Measurements from ENCODE around the gene HSF2BP. TPM values are rescaled to one million over a fixed set of nuclear protein-coding genes. Genes with fewer than 3 reads are reported as not detected.
"Not testable (repeated sequence)": the region's sequence is repeated elsewhere in the genome, so short reads cannot be mapped to it uniquely, and the experiment has no call there.

Gene HSF2BP
- total RNA-seq, 1 donor from 2014 or later = 0.20 TPM

GRCh38 chr21:43652616-43653015 lies 6.7 kb downstream of the HSF2BP start:
- no peak for DNase-seq (ENCODE audit: low read depth in 2 of 2)

- not testable (repeated sequence) for DNase-seq (ENCODE audit: low read depth in 2 of 2)
Measured at GRCh38 chr21:43651926-43652325, 7.4 kb downstream of the HSF2BP start.

- no peak for DNase-seq (ENCODE audit: low read depth in 2 of 2)
Measured at GRCh38 chr21:43648171-43648570, 11.1 kb downstream of the HSF2BP start.

GRCh38 chr21:43646550-43647260 lies 12.6 kb downstream of the HSF2BP start:
- peak; percentile 93 to 94 for DNase-seq (ENCODE audit: low read depth in 2 of 2)

- no peak for DNase-seq (ENCODE audit: low read depth in 2 of 2)
Measured at GRCh38 chr21:43645976-43646375, 13.3 kb downstream of the HSF2BP start.

DNA sequence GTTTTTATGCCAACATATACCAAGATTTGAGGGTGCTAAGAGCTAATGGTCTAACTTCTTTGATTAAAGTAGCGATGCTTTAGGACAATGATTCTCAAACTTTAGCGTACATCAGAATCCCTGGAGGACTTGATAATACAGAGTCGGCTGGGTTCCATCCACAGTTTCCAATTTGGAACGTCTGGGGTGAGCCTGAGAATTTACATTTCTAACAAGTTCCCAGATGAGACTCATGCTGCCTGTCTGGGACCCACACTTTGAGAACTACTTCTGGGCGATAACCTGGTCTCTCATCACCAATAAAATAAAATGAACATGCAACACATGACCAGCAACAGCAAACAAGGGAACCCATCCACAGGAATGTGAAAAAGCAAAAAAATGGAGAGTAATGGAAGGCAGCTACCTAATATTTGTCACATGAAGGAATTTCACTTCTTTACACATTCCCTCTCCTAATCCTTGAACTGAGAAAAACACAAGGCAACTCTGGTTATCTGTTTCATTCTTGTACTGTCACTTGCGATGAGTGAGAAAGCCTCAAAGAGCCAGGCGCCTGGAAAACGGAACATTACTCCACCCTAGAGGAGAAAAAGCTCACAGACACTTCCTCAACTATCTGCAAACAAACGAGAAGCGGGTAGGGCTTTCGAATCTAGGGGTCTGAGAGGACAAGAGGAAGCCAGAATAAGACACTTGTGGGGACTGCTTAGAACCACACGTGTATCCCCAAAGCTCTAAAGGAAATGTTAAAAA lies 14.0 kb downstream of the HSF2BP start:
- DNase-seq (ENCODE audit: low read depth in 2 of 2) = peak; percentile 70 to 85

GRCh38 chr21:43644609-43645008 lies 14.7 kb downstream of the HSF2BP start:
- DNase-seq (ENCODE audit: low read depth in 2 of 2) = peak; percentile 45 to 65

- no peak for DNase-seq (ENCODE audit: low read depth in 2 of 2)
Measured at GRCh38 chr21:43644071-43644470, 15.2 kb downstream of the HSF2BP start.

- DNase-seq (ENCODE audit: low read depth in 2 of 2) = no peak
Measured at GRCh38 chr21:43643193-43643592, 16.1 kb downstream of the HSF2BP start.

DNA sequence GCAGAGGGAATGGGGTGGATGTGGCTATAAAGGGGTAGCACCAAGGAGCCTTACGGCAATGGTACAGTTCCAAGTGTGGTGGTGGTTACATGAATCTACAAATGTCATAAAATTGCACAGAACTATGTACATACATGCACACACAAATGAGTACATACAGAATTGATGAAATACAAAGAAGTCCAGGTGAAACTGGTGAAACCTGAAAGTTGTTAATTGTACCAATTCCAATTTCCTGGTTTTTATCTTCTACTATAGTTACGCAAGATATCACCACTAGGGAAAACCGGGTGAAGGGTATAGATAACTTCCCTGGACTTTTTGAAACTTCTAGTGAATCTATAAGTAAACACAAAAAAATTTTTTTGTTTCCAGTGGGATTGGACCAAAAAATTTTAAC lies 18.9 kb downstream of the HSF2BP start:
- DNase-seq (ENCODE audit: low read depth in 2 of 2) = no peak

DNA sequence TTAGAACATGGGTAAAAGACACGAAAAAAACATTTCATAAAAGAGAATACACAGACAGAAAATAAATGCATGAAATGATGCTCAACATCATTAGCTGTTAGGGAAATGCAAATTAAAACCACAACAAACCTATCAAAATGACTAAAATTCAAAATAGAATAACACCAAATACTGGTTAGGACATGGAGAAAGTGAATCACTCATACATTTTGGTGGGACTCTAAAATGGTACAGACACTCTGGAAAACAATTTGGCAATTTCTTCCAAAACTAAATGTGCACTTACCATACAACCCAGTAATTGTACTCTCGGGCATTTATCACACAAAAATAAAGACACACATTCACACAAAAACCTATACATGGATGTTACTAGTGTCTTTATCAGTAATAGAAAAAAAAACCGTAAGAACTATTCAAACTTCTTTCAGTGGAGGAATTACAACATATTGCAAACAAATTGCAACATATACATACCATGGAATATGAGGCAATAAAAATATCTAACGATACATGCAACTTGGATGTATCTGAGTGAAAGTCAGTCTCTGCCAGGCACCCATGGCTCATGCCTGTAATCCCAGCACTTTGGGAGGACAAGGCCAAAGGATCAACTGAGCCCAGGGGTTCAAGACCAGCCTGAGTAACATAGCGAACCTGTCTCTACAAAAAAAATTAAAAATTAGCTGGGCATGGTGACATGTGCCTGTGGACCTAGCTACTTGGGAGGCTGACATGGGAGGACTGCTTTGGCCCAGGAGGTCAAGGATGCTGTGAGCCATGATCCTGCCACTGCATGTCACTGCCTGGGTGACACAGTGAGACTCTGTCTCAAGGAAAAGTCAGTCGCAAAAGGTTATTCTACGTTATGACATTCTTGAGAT lies 19.6 kb downstream of the HSF2BP start:
- DNase-seq (ENCODE audit: low read depth in 2 of 2) = no peak

GRCh38 chr21:43637530-43638158 lies 21.6 kb downstream of the HSF2BP start:
- no peak for DNase-seq (ENCODE audit: low read depth in 2 of 2)

- no peak for DNase-seq (ENCODE audit: low read depth in 2 of 2)
Measured at GRCh38 chr21:43635436-43635835, 23.9 kb downstream of the HSF2BP start.

DNA sequence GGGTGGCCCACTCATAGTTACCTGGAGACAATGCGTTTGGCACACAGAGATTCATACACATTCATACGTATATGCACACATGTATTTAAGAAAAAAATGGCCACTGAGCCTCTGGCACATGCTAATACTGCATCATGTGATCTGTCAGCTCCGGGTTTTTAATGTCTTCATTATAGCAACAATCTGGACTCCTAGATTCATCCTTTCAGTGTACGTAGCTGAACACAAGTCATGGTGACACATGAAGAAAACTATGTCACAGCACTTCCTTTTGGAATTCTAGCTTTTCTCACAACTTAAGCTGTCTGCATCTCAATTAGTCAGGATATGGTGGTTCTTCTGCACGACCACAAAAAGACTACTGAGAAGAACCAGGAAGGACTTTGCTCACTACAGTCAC lies 24.7 kb downstream of the HSF2BP start:
- peak in 1 of 2 donors; percentile 50 for DNase-seq (ENCODE audit: low read depth in 2 of 2)

- no peak for DNase-seq (ENCODE audit: low read depth in 2 of 2)
Measured at GRCh38 chr21:43632373-43632905, 26.8 kb downstream of the HSF2BP start.

DNA sequence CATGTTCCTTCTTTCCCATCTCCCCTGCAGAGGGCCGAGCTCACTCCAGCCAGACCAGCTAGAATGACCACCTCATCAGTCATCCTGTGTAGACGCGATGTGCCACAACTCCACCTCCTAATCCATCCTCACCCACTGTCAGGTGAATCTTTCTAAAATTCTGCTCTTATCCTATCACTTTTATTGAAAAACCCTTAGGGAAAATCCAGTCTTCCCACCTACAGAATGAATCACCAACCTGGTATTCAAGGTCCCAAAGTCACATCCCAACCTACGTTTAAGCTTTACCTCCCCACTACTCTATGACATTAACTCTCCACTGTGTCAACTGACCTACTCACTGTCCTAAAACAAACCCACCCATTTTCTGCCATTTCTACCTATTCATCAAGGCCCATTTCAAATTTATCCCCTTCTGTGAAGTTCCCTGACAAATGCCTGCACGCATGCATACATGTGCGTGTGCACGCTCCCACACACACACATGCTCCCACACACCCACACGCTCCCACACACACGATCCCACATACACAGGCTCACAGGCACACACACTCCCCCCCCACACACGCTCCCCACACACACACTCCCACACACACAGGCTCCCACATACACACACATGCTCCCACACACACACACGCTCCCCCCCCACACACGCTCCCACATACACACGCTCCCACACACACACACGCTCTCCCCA lies 27.7 kb downstream of the HSF2BP start:
- DNase-seq (ENCODE audit: low read depth in 2 of 2) = no peak

DNA sequence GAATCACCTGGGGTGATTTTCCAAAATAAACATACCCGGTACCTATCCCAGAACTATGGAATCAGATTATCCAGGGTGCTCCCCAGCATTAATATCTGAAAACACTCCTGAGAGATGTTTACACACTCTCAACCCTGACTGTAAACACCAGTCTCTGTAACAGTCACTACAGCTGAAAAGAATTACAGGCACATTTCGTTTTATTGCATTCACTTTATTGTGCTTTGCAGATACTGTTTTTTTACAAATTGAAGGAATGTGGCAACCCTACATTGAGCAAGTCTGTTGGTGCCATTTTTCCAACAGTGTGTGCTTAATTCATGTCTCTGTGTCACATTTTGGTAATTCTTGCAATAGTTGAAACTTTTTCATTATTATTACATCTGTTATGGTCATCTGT lies 31.8 kb downstream of the HSF2BP start:
- DNase-seq (ENCODE audit: low read depth in 2 of 2) = no peak

GRCh38 chr21:43626390-43626789 lies 32.9 kb downstream of the HSF2BP start:
- DNase-seq (ENCODE audit: low read depth in 2 of 2) = no peak

GRCh38 chr21:43624339-43624738 lies 34.9 kb downstream of the HSF2BP start:
- no peak for DNase-seq (ENCODE audit: low read depth in 2 of 2)

DNA sequence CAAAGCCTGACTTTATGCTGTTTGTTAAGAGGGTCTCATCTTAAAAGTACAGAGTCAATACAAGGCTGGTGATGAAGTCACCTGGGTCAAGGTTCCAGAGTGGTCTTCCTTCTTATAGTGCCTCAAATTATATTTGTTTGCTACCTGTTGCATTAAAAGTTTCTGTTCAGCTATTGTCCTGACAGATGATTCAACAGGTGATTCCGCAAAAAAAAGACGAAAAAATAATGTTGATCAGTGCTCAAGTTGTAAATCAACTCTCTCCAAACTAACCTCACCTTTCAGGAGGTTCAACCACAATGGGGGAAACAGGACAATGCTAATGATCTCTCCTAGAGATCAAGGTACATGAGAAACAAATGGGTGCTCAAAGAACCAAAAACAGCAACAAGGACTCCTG lies 35.7 kb downstream of the HSF2BP start:
- DNase-seq (ENCODE audit: low read depth in 2 of 2) = no peak

DNA sequence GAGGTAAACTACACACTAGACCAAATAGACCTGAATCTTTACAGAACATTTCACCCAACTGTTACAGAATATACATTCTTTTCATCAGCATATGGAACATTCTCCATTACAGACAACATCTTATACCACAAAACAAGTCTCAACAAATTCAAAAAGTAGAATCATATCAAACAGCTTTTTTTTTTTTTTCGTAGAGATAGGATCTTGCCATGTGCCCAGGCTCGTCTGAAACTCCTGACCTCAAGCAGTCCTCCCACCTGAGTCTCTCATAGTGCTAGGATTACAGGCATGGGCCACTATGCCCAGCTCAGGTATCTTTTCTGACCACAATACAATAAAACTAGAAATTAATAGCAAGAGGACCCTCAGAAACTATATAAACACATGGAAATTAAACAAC lies 36.5 kb downstream of the HSF2BP start:
- no peak for DNase-seq (ENCODE audit: low read depth in 2 of 2)
